GM19397 (cell line): ENCODE results near the gene GRM1.
"Not testable (repeated sequence)": the region's sequence is repeated elsewhere in the genome, so short reads cannot be mapped to it uniquely, and the experiment has no call there.

ENCODE experiments used
- ATAC-seq: cut with Tn5 transposase; IDR thresholded peaks from one replicate; pipeline ENCODE4 v1.9.1; 2021; ENCODE audit warnings: mild to moderate bottlenecking, moderate library complexity; ENCODE audit not compliant: unreplicated experiment

Gene GRM1

DNA sequence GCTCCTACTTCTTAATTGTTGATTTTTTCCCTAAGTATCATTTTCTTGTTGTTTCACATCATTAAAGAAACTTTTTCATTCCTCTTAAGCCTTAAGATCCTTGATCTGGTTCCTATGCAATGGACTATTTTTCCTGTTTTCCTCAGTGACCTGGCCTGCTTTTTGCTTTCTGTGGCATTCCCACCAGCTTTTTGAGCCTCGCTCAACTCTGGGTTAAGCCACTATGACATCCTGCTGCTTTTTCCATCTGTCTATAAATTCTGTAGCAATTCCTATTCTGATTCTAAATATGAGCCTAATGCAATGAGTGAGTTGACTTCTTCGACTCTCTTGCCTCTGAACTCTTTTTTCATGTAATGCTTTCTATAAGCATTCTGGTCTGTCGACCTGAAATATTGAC is 160.3 kb downstream of the GRM1 start:
- no peak for ATAC-seq

DNA sequence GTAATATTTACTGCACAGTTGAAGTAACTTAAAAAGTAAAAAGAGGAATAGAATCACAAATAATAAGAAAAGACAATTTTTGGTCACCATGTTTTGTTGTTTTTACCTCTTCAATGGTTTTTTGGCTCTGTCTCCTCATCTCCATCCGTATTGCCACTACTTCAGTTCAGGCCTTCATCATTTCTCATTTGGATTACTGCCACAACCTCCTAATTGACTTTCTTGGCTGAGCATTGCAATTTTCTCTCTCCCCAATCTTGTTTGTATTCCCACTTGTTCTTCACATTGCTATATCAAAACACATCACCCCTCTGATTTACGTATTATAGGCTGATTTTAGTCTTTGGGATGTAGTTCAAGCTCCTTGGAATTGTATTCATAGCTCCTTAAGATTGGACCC is 161.7 kb downstream of the GRM1 start:
- ATAC-seq: no peak

DNA sequence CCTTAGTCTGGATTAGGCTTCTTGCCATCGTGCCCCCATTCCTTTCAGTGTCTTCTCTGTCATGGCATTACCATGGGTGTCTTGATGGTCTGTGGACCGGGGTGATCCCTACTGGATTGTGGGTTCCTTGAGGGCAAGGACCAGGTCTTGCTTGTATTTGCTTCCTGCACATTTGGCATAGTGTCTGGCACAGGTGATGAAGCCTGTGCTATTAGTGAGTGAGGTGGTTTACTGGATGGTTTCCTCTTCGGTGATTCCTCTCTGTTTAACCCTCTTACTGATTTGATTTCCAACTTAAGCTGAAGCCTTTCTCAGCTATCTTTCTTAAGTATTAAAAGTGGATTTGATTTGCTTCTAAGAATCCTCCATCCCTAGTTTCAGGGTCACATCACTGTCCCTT is 162.3 kb downstream of the GRM1 start:
- no peak for ATAC-seq

DNA sequence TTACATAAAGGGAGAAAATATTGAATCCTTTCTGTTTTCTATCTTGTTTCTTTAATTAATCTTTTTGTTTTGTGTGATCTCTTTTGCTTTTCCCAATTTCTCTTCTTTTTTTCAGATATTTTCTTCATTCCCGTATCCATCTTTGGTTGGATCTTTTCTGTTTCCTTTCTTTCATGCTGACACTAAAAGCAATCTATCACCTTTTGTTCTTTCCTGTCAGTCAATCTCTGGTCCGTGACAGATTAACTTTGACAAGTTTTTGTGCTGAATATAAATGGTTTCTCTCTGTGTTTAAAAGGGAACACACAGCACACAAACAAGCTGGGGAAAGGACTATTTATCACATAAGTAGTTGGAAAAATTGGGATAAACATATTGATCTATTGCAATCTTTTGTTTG is 162.8 kb downstream of the GRM1 start:
- no peak for ATAC-seq

DNA sequence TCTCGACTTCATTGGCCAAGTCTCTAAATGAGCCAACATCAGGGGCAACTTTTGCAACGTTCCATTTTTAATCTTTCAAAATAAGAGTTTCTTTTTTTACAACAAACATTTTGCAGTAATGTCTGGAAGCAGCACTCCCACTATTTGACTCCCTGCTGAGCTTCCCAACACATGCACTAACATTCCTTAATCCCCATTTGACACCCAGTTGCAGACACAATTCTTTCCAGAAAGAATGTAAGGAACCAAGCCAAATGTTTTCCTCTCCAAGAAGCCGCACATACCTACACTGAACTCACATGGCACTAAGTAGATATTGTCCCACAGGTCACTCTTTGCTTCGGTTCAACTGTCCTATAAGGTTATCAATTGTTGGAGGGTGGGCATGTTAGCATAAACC is 165.6 kb downstream of the GRM1 start:
- no peak for ATAC-seq

DNA sequence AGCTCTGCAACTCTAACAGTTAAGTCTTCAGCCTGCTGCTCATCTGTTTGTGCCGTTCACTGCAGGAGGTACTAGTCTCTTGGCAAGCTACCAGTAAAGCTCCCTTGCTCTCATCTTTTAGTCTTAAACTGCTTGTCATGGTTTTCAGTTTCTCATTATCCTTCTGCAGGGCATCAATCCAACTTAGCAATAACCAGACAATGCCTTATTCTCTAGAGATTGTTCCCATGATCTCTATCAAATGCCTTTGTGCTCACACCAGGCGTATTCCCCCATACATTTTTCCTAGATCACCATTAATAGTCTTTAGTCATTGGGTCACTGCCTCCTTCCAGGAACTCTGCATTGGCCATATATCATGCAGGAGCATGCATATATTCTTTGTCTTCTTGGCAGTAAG is 171.3 kb downstream of the GRM1 start:
- no peak for ATAC-seq

DNA sequence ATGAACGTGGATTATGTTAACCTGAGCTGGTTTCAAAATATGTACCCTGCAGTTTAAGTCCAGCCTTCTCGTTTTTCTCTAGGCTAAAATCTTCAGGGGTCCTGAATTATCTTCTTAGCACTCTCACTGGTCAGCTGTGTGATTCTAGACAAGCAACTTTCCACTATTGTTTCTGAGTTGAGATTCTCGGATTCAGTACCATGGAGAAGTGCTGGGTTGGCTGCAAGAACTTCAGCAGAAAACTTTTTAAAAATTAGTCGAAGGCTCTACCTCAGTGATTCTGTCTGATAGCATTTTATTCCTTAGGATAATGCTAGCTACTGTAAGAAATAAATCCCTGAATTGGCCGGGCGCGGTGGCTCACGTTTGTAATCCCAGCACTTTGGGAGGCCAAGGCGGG is 173.7 kb downstream of the GRM1 start:
- ATAC-seq: no peak

DNA sequence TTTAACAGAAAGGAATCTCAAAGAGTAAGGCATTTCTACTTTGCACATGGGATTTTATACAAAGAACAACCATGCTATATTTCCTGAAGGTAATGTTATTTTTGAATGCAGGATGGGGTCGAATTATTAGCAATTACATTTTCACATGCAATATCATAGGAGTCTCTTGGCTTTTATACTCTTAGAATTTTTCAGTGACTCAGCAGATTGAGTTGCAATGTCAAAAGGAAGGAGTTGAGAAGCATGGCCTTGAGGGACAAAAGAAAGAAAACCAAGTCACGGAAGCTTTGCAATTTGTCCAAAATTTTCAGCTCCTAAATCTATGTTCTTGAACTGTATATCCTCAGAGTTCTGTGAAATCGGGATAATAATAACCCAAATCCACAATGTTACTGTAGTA is 181.1 kb downstream of the GRM1 start:
- no peak for ATAC-seq

DNA sequence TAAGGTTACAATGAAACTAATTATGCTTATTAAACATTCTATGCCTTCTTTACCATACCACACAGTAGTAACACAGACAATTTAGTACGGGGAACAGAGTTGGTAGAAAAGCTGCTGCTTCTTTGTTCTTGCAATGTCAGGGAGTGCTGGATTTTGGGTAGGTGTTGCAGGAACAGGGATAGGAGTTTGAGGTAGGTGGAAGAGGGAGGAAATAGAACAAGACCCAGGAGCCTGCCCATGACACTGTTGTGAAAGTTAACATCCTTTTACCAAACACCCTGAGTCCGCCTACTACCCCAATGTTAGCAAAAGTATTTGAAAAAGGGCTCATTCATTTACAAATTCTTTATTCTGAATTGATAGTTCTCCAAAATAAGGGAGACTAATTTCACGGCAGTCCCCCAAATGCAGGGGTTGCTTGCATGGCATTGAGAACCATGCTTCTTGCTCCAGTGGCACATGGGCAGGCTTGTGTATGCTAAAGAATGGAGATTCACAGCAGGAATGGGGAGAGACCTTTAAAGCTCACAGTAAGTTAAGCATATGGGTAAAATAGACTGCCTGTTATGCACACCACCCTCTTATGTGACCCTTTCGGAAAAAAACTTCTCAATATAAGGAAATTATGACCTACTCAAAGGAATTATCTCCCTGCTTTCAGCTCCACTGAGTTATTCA is 181.7 kb downstream of the GRM1 start:
- ATAC-seq: no peak

DNA sequence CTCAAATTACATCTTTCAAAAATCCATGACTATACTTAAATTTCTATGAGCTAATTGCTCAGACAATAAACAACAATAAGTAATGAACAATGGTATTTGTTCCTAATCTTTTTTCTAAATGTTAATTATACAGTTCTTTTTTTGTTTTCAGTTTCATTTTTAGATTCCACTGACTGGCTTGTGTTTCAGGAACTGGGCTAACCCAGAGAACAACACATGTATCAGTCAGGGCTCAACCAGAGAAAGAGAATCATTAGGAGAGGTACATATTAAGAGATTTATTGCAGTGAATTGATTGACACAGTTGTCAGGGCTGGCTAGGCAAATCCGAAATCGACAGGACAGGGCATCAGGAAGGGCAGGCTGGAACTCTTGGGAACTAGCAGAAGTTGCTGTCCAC is 182.8 kb downstream of the GRM1 start:
- ATAC-seq: no peak

DNA sequence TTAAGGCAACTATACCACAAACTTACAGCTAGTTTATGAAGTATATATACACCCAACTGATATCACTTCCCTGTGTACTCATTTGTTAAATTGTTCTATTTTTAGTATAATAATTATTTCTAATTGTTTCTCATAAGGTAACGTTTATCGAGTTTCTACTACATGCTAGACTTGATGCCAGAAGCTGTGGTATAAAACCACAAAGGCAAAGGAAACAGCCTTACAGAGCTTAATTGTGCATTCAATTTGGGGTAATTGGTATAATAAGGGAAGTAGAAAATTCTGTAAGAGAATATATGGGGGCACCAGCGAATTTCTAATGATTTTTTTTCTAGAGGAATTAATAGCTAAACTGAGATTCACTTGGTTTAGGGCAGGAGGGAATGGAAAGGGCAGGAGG is 183.9 kb downstream of the GRM1 start:
- ATAC-seq: no peak

DNA sequence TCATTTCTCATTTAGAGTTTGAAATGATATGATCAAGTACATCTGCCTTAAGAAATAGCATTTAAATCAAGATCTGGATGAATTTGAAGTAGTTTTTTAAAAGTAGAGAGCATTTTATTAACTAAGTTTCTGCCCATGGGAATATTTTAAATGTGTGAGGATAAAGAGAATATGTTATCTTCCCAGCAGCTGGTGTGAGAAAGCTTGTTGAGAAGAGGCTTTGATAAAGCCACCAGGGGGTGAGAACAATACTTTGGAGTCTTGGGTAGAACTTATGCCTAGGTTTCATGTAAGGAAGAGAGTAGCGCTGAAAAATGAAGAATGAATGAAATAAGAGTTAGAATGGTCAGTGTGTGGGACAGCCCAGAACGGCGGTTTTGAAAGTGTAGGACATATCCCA is 190.2 kb downstream of the GRM1 start:
- no peak for ATAC-seq

DNA sequence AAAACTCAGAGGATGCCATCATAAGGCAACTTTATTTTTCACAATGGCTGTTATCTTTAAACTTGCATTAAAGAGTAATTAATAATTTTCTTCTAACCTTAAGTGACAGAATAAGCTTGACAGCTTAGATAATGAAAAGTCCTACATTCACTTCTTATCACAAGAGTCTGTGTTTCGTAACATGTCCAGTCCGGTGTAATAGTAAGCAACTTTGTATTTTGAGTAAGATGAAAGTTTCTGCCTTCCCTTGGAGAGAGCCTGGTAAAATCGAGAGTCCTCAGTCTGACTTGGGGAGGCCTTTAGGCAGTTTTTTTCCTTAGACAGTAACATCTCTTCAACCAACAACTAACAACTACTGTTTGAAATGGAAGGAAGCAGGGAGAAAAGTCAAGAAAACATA is 195.6 kb downstream of the GRM1 start:
- ATAC-seq: no peak

DNA sequence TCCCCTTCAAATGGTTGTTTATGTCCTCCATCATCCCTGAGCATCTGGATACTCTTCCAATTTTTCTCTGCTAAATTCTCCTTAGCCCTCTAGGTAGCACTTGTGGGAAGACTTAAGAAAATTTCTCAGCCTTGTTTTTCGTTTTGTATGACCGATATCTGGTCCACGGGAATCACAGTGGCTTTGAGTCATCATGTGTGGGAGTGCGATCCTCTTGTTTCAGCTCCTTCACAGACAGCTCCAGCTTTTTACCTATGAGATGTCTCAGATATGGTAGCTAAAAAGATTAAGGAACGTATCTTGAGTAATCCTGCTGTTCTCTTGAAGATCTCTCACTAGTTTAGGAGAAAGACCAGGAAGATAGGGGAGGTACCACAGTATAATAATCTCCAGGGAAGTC is 196.1 kb downstream of the GRM1 start:
- no peak for ATAC-seq

DNA sequence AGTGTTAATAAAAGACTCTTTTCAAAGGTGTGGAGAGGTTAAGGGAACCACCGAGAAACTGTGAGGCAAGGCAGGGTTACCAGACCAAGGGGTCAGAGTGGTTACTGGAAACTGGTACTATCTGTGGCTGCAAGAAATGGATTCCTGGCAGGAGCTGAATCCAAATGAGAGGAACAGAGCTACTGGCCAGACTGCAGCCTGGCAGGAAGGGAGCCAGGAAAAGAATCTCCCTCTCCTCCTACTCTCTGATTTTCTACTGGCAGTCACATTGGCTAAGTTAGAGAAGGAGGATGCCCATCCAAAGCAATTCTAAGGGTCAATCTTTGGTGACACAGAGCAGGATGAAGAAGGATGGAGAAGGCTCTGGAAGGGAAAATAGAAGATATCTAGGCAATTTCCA is 211.5 kb downstream of the GRM1 start:
- ATAC-seq: no peak

DNA sequence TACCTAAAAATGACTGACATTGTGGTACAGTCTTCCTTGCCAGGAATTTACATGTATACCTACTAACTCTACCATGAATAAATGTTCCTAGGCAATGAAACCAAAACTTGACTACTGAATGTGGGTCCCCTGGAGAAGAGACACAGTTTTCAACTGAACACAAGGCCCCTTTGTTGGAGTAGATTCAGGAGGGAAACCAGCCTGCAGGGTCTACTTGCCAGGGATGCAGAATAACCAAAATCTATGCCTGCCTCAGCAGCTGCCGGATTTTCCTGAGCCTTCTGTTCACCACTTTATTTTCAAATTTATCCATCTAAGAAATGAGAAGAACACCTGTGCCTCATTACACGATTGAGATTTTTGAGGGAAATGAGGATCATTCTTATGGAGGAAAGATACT is 211.9 kb downstream of the GRM1 start:
- ATAC-seq: no peak

DNA sequence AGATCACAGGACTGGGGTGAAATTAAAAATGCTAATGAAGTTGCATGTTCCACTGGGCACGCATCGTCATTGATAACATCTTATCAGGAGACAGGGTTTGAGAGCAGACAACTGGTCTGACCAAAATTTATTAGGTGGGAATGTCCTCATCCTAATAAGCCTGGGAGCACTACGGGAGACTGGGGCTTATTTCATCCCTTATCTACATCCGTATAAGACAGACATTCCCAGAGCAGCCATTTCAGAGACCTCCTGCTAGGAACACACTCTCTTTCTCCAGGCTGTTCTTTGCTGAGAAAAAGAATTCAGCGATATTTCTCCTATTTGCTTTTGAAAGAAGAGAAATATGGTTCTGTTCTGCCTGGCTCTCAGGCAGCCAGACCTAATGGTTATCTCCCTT is 214.8 kb downstream of the GRM1 start:
- not testable (repeated sequence) for ATAC-seq

DNA sequence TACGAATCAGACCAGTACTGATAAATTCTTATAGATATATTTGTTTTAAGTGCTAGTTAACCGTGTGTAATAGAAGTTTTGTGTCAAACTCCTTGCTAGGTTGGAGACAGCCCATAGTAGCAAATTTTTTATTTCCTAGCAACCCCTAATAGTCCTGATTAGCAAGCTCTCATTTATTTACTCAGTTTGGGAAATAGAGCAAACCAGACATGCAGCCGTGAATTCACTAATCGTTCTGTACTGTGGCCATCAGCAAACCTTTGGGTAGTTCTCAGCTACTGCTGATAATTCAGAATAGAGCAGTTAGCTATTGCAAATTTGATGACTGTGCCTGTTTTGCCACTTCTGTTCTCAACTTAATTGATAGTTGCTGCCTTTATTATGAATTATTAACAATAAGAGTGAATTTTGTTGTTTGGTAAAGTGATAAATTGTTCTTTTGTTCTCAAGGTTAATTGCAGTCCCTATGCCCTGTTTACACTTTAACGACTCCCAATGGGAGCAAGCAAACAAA is 215.8 kb downstream of the GRM1 start:
- no peak for ATAC-seq

DNA sequence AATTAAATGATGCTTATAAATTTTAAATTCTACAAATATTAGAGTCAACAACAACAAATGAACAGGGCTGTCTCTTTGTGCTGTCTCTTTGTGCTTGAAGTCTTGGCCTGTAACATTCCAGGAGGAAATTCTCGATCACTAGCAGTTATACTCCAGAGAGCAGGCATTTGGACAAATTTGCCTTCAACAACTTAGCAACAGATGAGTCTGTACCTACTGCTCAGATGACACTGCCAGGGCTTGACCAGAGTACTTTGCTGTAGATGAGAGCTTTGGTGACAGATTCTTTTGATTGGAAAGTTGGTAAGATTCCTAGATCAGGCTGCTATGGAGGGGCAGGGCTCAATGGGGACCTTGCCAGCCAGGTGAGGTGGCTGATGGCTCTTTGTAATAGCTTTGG is 217.2 kb downstream of the GRM1 start:
- ATAC-seq: no peak

DNA sequence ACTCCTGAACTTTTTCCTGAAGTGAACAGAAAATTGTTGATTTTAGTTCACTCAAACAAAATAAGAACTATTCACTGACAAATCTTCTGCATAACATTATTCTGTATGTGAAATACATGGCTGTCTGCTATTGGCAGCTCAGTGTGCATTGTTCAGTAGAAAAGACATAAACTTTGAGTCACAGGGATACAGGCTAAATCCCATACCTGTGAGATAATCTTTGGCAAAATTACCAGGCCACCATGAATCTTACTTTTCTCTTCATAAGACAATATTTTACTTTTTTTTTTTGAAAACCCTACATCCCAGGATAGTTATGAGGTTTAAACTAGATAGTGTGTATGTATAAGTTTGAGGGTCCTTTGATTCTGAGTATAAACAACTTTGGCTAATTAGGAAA is 224.8 kb downstream of the GRM1 start:
- no peak for ATAC-seq

DNA sequence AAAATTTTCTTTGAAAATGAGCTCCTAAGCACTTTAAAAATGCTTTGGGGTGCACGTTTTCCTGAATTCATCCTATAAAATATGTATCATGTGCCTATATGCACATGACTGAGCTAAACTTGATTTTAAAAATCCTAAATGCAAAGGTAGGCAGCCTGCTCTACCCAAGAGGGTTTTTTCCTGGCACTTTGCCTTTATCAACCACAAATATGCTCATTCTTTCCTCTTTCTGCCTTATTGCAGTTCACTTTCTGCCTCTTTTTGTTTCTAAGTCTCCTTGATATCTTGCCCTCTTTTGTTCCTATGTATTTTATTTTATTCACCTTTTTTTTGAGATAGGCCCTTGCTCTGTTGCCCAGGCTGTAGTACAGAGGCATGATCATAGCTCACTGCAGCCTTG is 229.3 kb downstream of the GRM1 start:
- ATAC-seq: no peak

DNA sequence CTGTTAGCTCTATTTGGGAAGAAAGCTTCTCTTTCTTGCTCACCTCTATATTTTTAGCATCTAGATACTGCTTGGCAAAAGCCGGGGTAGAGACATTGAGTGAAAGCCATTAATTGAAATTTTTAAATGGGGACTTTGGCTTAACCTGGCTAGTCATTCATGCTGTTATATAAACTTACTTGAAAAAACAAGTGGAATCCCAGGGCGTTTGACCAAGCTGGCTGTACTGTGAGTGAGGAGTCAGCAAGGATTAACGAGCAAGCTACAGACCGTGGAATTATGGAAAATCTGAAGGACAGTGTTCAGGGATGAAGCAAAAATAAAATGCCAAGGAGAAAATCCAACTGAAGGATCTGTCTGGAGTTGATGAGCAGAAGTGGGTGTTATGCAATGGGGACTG is 232.0 kb downstream of the GRM1 start:
- no peak for ATAC-seq

DNA sequence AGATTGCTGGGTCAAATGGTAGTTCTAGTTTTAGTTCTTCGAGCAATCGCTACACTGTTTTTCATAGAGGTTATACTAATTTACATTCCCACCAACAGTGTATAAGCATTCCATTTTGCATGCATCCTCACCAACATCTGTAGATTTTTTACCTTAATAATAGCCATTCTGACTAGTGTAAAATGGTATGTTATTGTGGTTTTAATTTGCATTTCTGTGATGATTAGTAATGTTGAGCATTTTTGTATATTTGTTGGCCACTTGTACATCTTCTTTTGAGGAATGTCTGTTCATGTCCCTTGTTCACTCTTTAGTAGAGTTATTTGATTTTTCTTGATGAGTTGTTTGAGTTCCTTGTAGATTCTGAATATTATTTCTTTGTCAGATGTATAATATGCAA is 236.2 kb downstream of the GRM1 start:
- no peak for ATAC-seq
